GM21619 (cell line): ENCODE data around the gene CHMP1A.
"Not testable (repeated sequence)": the region's sequence is repeated elsewhere in the genome, so short reads cannot be mapped to it uniquely, and the experiment has no call there.

Experiments
- ATAC-seq: cut with Tn5 transposase; IDR thresholded peaks from one replicate; pipeline ENCODE4 v1.9.1; 2021; ENCODE audit not compliant: unreplicated experiment

The CHMP1A gene

DNA sequence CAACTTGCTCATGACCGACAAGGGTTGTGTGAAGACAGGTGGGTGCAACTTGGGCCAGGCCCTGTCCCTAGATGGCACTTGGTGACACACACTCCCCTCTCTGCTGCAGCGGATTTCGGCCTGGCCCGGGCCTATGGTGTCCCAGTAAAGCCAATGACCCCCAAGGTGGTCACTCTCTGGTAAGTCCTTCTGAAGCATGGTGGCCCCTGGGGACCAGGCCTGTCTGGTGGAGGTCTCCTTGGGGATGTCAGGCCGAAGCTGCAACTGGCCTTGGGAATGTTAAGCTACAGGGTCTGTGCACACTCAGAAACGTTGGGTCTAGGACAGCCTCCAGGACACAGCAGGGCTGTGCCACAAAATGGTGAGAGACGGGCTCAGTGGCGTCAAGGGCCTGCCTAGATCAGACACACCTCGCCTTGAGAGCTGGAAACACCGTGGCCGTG, 35.8 kb upstream of the CHMP1A start:
- no peak for ATAC-seq

DNA sequence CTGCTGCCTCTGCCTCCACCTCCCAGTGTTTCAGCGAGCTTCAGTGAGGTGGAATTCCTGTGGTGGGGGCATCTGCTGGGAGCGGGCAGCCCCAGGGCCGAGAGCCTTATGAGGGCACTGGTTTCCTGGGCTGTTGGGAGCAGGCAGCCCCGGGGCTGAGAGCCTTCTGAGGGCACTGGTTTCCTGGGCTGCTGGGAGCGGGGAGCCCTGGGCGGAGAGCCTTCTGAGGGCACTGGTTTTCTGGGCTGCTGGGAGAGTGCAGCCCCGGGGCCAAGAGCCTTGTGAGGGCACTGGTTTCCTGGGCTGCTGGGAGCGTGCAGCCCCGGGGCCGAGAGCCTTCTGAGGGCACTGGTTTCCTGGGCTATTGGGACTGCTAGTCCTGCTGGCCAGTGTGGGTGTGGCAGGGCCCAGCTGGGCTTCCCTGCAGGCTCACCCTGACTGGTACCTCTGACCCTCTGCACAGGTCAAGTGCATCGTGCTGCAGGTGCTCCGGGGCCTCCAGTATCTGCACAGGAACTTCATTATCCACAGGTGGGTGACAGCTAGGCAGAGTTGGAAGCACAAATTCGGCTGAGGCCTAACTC, 34.6 kb upstream of the CHMP1A start:
- ATAC-seq = no peak

DNA sequence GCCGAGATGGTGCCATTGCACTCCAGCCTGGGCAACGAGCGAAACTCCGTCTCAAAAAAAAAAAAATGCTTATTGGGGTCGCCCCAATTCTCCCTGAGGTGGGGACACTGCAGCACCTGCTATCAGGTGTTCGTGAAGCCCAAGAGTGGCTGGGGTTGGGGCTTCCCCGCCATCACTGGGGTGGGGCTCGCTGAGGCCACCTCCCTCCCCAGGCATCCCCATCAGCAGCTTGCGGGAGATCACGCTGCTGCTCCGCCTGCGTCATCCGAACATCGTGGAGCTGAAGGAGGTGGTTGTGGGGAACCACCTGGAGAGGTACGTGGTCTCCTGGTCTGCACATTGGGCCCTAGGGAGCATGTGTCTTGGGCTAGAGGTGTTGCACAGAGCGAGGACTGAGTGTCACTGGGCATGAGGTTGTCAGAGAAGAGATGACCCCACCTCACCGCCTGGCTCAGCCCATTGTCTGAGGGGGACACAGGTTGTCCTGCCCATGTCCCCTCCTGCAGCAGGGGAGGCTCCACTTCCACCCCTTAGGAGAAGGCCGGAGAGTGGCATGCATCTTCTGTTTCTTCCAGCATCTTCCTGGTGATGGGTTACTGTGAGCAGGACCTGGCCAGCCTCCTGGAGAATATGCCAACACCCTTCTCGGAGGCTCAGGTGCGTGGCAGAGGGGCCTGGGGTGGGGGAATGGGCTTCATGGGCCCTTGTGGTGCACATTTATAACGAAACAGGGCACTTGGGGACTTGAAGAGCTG, 33.9 kb upstream of the CHMP1A start:
- ATAC-seq = no peak

DNA sequence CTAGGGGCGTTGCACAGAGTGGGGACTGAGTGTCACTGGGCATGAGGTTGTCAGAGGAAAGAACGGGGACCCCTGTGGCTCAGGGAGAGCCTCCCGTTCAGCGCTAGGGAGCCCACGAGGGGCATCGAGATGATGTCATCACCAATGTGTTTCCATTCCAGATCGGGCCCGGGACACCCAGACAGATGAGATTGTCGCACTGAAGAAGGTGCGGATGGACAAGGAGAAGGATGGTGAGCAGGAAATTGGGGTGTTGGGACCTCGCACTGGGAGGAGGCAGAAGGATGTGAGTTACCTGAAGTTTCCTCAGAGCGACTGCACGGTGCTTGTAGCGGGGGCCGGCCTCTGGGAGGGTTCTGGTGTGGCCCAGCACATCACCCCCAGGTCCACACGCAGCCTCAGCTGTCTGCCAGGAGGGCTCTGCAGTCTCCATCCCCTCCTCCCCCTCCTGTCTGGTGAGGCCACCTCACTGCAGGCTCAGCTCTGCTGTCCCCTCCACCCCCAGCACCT, 32.9 kb upstream of the CHMP1A start:
- no peak for ATAC-seq

DNA sequence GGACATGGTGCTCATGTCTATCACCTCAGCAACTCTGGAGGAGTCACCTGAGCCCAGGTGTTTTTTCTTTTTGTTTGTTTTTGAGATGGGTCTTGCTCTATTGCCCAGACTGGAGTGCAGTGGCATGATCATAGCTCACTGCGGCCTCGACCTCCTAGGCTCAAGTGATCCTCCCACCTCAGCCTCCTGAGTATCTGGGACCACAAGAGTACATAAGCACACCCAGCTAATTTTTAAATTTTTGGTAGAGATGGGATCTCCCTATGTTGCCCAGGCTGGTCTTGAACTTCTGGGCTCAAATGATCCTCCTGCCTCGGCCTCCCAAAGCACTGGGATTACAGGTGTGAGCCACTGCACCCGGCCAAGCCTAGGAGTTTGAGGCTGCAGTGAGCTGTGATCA, 32.1 kb upstream of the CHMP1A start:
- not testable (repeated sequence) for ATAC-seq

DNA sequence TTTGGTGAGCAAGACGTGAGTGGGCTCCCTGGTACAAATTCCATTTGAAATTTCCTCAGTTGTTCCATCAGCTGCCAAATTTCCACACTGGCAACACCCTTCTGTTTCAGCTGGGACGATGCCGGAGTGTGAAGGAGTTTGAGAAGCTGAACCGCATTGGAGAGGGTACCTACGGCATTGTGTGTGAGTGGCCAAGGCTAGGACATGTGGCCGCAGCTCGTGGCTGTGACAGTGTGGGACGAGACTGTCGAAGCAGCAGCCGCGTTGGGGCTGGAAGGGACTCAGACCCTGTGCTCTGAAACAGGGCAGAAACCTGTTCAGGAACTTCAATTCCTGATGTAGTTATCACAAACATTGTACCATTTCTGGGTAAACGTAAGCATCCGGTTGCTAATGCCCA, 31.6 kb upstream of the CHMP1A start:
- ATAC-seq = no peak

DNA sequence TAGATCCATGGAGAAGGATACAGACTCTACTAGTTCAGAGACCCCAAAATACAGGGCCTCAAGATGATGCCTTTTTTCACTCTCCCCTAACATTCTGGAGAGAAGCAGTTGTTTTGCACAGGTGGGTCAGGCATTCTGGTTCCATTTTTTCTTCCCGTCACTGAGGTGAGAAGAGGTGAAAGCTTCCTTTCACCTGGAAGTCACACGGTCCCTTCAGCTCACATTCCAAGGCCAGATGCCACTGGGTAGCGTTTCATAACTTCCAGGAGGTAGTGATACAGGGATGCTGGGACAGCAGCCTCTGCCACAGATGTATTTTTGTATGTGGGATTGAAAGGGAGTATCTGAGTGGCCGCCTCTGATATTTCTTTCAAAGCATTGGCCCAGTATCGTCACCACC, 30.9 kb upstream of the CHMP1A start:
- ATAC-seq = no peak

DNA sequence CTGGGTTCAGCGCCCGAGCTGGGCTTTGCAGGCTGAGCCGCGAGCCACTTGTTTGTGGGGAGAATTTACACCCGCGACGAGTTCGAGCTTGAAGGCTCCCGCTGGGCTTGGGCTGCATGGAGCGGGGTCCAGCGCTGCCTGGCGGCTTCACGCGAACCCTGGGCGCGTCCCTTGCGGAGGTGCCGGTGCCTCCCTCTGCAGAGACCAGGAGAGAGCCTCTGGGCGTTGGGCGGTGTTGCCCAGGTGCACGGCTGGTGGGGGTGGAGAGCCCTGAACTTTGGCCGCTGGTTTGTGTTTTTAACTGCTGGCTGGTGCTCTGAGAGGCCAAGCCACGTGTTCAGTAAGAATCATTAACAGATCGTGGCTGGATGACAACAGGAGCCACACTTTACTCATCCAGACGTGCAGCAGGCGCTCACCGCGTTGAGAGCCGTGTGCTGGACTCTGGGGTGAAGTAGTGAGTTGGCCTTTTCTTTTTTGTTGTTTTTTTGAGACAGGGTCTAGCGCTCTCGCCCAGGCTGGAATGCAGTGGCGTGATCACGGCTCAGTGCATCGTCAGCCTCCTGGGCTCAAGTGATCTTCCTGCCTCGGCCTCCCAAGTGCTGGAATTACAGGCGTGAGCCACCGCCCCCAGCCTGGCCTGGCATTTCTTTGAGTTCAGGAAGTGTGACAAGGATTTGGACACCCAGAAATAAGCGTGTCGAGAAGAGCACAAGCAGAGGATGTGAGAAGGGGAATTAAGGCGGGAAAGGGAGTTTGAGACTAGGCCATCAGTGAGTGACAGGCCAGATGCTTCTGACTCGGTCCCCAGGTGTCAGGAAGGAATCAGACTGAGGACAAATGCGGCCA, 29.8 kb upstream of the CHMP1A start:
- peak; percentile 53 for ATAC-seq

DNA sequence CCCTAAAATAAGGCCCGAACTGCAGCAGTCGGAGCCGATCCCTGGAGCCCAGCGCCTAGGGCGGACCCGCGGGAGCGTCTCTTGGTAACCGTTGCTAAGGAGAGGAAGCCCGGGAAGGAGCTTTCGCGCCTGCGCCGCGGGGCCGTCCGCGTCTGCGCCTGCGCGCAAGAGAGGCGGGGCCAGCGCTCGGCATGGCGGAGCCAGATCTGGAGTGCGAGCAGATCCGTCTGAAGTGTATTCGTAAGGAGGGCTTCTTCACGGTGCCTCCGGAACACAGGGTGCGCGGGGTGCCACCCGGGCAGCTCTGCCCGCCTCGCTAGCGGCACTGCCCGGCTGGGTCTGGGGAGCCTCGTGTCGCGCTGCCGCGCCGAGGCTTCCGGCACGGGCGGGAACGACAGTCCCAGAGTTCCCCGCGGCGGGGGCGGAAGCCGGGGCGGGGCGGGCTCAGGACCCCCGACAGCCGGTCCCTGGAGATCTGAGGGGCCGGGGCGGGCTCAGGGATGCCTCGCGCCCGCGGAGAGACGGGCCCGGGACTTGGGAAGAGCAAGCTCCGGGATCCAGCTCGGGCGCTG, 29.1 kb upstream of the CHMP1A start, which contains the start of gene CDK10:
CDK10 (plus strand) TSS at position 170 of the 572 bp plus-strand sequence; CDS start at position 192, 22 bp downstream.
- ATAC-seq = peak; percentile 72

DNA sequence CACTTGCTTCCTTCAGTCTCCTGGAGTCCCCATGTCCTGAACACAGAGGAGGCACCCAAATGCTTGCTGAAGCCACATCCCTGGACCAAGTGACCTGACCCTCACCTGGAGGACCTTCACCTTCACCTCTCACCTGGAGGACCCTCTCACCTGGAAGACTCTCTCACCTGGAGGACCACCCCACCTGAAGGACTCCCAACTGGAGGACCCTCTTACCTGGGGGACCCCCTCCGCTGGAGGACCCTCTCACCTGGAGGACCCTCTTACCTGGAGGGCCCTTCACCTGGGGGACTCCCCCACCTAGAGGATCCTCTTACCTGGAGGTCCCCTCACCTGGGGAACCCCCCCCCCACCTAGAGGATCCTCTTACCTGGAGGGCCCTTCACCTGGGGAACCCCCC, 28.4 kb upstream of the CHMP1A start:
- no peak for ATAC-seq

DNA sequence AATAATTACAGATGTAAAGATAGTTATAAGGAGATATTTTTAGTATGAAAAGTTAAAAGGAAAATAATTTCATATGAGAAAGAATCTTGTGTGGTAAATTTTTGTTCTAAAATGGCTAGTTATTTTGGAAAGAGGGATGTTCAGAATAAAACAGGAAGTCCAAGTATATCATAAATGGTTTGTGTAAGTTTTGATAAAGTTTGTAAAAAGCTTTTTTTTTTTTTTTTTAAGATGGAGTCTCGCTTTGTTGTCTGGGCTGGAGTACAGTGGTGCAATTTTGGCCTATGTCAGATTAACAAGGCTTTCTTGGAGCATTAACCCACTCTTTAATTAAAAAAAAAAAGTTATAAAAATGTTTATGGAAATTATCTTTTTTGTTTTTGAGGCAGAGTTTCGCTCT, 20.8 kb upstream of the CHMP1A start:
- no peak for ATAC-seq

DNA sequence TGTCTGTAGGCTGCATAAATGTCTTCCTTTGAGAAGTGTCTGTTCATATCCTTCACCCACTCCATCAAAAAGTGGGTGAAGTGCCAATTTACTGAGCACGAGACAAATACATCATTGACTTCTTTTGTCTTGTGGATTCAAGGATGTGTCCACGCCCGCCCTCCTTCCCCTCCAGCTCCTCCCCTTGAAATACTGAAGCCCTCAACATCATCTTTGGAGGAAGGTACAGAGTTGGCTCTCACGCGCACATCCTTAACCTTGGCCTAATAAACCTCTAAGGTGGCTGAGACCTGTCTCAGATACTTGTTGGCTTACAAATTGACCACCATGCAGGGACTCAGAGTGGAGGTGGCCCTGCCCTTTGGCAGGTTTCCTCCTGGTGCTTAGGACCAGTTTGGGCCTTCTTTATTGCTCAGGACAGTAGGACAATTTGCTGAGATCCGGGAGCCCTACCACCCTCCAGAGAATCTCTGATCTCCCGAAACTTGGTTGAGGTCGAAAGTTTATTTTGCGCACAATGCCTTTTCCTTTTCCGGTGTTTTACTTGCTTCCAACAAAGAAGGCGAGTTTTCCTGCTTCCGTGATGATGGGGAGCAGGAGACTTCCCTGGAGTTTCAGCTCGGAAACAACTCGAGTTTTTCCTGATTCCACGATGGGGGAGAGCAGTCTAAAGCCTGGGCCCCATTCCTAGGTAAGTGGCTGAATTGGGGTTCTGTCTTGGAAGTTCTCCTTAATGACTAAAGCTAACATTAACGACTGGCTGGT, 14.9 kb upstream of the CHMP1A start:
- ATAC-seq = no peak

DNA sequence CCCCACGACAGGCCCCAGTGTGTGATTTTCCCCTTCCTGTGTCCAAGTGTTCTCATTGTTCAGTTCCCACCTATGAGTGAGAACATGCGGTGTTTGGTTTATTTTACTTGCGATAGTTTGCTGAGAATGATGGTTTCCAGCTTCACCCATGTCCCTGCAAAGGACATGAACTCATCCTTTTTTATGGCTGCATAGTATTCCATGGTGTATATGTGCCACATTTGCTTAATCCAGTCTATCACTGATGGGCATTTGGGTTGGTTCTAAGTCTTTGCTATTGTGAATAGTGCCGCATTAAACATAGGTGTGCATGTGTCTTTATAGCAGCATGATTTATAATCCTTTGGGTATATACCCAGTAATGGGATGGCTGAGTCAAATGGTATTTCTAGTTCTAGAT, 14.1 kb upstream of the CHMP1A start:
- not testable (repeated sequence) for ATAC-seq

DNA sequence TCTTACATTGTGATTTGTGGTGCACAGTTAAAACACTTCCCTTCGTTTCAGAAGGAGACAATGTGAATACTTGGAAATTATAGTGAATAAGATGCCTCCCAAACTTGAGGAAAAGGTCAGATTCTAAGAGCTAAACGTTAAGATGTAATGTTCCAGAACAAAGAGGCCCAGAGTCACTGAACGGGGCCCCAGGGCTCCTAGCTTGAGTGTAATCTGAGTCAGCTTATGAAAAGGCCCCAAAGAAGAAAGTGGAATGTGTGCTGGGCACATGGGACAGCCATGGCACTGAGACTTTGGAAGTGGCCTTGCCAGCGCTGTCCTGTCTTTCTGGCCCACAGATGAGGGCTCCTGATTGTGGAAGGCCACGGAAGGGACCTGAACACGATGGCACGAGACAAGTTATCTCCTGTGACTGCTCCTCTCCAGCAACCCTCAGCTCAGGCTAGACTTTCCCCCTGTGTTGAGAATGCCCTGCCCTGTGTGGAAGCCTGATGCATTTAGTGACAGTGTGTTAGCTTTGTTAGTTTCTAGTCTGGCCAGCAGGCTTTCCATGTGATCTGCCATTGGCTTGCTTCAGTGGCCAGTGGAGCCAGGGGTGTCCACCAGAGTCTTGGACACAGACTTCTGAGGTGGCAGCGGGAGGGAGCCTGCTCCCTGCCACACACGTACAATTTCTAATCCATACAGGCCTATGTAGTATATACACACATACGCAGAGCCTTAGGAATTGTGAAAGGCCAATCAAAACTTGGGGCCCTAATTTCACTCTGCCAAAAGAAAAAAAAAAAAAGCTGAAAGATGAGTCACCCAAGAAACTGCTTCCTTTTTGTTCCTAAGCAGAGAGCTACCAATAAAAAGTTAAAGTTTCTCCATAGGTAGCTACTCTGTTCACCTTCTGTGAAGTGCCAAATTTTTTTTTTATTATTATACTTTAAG, 13.3 kb upstream of the CHMP1A start:
- ATAC-seq = no peak

DNA sequence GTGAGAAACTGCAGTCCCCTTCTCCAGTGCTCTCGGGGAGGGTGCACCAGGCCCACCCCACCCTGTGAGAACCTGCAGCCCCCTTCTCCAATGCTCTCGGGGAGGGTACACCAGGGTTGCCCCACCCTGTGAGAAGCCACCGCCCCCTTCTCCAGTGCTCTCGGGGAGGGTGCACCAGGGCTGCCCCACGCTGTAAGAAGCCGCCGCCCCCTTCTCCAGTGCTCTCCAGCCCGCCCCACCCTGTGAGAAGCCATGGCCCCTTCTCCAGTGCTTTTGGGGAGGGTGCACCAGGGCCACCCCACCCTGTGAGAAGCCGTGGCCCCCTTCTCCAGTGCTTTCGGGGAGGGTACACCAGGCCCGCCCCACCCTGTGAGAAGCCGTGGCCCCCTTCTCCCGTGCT, 12.2 kb upstream of the CHMP1A start:
- ATAC-seq = no peak

DNA sequence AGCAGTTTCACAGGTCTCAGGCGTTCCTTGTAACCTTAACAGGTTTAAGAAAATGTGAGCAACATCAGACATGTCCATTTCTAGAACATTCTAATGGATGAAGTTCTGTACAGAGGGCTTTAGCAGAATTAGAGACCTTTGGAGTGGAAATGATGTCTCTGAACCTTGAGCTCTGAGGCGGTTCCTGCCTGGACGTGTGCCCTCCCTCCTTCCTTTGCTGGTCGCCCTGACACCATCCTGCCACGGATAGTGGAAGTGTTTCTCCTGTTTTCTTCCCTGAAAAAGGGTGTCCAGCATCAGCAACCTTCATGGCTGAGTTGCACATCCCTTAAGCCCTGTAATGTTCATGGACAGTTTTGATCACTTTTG, 11.3 kb upstream of the CHMP1A start:
- no peak for ATAC-seq

DNA sequence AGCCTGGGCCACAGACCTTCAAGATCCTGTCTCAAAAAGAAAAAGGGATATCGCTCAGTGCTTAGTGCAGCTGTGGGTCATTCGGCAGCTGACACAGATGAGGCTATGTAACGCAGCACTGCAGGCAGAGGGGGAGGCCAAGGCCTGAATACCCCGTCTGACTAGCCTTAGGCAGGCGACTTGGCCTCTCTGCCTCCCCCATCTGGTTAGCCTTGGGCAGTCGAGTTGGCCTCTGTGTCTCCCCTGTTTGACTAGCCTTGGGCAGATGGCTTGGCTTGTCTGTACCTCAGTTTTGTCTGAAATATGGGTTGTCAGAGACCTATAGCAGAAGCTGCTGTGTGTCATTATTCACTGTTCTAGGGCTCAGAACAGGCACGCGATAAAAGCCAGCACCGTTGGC, 10.1 kb upstream of the CHMP1A start:
- ATAC-seq = no peak

DNA sequence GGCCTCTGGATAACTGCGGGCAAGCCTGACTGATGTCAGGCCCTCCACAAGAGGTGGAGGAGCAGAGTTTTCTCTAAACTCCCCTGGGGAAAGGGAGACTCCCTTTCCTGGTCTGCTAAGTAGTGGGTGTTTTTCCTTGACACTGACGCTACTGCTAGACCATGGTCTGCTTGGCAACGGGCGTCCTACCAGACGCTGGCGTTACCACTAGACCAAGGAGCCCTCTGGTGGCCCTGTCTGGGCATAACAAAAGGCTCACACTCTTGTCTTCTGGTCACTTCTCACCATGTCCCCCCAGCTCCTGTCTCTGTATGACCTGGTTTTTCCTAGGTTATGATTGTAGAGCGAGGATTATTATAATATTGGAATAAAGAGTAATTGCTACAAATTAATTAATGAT, 9.5 kb upstream of the CHMP1A start:
- not testable (repeated sequence) for ATAC-seq

DNA sequence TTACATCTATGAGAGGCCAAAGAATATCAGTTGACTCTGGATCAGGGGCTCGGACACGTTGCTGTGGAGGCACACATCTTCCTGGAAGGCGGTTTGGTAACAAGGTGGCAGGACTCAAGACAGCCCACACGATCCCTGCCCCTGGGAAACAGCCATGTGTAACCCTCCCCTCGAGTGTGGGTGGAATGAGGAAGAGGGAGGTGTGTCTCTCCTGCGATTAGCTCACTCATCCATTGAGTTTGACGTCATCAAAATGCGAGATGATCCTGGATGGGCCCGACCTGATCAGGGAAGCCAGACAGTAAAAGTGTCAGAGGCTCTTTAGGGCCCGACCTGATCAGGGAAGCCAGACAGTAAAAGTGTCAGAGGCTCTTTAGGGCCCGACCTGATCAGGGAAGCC, 6.7 kb upstream of the CHMP1A start:
- ATAC-seq = not testable (repeated sequence)
